NCI-H2107 (cell line): ENCODE results near the gene PDCD7.

Experiments
- DNase-seq: peaks from one replicate; lab custom pipeline; 2025; lab: John Stamatoyannopoulos, UW

The PDCD7 gene

GRCh38 chr15:65072617-65073016, 61.0 kb downstream of the PDCD7 start:
- no peak for DNase-seq

DNA sequence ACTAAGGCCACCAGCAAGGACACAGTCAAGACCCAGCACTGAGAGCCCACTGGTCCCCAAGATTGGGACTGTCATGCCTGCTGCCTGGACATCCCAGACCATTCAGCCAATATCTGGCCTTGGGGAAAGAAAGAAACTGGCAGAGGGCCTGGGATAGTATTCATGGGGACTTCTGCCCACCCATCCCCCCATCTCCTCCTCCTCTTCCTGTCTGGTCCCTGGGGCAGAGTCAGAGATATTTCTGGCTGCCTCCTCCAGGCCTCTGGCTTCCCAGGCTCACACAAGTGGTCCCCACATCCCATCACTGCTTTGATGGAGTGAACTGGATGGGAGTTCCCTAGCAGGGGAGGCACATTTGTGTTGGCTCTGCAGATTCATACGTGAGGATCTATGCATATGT, 61.6 kb downstream of the PDCD7 start:
- no peak for DNase-seq

- DNase-seq = no peak
Observed at GRCh38 chr15:65071381-65071811, 62.2 kb downstream of the PDCD7 start.

DNA sequence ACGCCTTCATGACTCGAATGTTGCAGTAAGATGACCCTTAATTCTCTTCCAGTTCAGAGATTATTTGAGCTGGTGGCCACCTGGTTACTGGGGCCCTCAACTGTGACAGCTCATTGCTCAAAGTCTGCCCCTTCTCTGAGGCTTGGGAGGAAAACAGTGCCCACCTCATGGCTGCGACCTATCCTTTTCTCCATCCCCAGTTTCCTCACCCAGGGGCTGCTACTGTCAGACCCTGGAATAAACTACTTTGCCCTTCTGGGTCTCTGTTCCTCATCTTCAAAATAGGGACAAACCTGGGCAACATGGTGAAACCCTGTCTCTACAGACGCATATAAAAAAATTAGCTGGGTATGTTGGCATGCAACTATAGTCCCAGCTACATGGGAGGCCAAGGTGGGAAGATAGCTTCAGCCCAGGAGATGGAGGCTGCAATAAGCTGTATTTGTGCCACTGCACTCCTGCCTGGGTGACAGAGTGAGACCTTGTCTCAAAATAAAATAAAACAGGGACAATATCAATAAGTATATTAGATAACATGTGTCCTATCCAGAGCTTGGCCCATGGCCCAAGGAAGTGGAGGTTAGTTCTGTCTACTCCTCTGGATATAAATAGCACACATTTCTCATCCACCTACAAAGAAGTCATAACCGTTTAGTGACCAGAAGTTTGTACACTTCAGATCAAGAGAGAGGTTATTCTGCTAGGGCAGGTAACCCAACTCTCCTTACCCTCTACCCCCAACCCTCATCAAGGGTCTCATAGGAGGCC, 63.6 kb downstream of the PDCD7 start:
- DNase-seq = no peak

GRCh38 chr15:65069179-65069578, 64.4 kb downstream of the PDCD7 start:
- no peak for DNase-seq

GRCh38 chr15:65068403-65068788, 65.2 kb downstream of the PDCD7 start:
- DNase-seq = no peak

DNA sequence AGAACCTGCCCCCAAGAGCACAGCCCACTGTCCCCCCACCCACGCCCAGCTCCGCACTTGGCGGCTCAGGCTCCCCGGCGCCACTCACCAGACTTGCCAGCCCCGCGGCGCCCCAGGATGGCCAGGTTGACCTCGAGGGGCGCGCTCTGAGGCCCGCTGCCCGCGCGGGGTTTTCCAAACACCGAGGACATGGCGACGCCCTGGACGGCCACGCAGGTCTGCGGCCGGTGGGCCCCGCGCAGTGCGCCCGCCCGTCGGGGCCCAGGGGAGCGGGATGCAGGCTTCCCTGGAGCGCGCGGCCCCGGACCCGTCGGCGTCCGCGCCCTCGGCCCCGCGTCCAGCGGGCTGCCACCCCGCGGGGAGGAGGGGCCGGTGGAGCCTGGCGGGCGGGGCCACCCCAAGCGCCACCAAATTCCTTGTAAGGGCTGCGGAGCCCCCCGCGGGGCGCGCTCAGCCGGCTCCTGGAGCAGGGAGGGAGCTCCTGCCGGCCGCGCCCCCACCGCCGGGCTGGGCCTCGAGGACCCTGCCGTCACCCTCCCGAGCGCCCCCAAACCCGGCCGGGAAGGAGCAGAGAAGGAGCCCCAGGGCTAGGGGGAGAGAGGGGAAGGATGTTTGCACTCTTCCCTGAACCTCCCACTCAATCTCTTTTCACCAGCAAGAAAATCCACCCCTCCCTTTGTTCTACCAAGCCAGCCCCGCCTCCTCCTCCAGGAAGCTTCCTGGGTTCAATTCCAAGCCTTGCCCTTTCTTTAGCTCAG, 65.8 kb downstream of the PDCD7 start, which contains the start of gene RASL12:
Gene RASL12 (minus strand): TSS at position 347 of the 758 bp plus-strand sequence. CDS start 156 bp downstream, at position 191.
- DNase-seq = no peak
